ENCODE results near the gene ABLIM2. TPM values are rescaled to one million over a fixed set of nuclear protein-coding genes. Genes with fewer than 3 reads are reported as not detected.

ABLIM2 gene
- total RNA-seq, 2 experiments from 2014 or later, result 0.76 TPM; not detected in 1

DNA sequence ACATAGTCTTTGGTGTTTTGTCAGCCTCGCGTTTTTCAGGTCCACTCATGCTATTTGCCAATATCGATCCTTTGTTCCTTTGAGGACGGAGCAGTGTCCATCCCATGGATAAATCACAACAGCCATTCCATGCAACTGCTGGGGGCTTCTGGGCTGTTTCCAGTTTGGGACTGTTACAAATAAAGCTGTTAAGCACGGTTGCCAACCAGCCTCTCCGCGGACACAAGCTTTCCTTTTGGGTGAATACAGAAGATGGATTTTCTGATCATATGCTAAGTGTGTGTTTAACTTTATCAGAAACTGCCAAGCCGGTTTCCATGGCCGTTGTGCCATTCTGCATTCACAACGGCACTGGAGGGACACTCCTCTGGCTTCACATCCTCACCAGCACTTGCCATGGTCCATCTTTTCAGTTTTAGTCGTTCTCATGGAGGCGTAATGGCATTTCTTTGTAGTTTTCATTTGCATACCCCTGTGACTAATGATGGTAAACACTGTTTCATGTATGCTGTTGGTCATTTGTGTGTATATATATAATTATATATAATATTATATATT is 67.8 kb downstream of the ABLIM2 start:
- ChIA-PET POLR2A (no interaction called here), CTCF (ENCODE audit: unreplicated experiment) (no interaction called here)
- Histone ChIP-seq H3K4me1 (ENCODE audit: insufficient read depth, low read length, poor library complexity, severe bottlenecking) (no peaks in the 10 kb centered on the region), H3K27ac (ENCODE audit: low read depth, low read length, poor library complexity, severe bottlenecking) (no peak overlapping the region), H3K9me3 (ENCODE audit: low read length) (peaks cover 12% of the 10 kb centered on the region), H3K4me3 (ENCODE audit: low read depth, low read length, poor library complexity, severe bottlenecking) (no peak overlapping the region), H3K79me2 (ENCODE audit: insufficient read depth, low read depth, low read length) (no peaks in the 10 kb centered on the region), H4K20me1 (ENCODE audit: insufficient read depth, low read length) (no peaks in the 10 kb centered on the region), H3K9me2 (ENCODE audit: insufficient read depth, low read length) (no peaks in the 10 kb centered on the region), H3K4me2 (ENCODE audit: low read length) (no peak overlapping the region), H3K36me3 (ENCODE audit: insufficient read depth, low read length) (no peaks in the 10 kb centered on the region), H2AFZ (ENCODE audit: low read length) (no peak overlapping the region)
- no TSS peak for BruUV-seq (replicated peaks)
- TF ChIP-seq EZH2phosphoT487 (IDR thresholded peaks at IDR 0.05; ENCODE audit: borderline replicate concordance, low read depth, low read length), result no peak
- TF ChIP-seq, protein P1, sequence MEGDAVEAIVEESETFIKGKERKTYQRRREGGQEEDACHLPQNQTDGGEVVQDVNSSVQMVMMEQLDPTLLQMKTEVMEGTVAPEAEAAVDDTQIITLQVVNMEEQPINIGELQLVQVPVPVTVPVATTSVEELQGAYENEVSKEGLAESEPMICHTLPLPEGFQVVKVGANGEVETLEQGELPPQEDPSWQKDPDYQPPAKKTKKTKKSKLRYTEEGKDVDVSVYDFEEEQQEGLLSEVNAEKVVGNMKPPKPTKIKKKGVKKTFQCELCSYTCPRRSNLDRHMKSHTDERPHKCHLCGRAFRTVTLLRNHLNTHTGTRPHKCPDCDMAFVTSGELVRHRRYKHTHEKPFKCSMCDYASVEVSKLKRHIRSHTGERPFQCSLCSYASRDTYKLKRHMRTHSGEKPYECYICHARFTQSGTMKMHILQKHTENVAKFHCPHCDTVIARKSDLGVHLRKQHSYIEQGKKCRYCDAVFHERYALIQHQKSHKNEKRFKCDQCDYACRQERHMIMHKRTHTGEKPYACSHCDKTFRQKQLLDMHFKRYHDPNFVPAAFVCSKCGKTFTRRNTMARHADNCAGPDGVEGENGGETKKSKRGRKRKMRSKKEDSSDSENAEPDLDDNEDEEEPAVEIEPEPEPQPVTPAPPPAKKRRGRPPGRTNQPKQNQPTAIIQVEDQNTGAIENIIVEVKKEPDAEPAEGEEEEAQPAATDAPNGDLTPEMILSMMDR (conservative IDR thresholded peaks at IDR 0.05; ENCODE audit: low read length), result no peak
- intact Hi-C loops (cut with micrococcal nuclease; ENCODE audit: unreplicated experiment), result no loop called here
- no peak for DNase-seq (ENCODE audit: low spot score)

DNA sequence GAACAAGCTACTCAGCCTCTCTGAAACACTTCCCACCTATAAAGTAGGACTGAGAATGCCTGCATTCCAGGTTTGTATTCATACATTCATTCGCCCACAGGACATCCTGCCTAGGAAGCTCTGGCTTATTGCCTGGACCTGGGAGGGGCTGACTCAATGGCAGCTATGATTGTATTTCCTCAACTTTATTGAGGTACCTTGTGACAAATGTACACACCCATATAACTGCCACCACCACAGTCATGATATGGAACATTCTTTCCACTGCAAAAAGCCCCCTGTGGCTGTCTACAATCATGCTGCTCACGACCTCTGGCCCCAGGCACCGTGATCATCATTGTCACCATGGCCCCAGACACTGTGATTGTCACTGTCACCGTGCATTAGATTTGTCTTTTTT is 68.3 kb downstream of the ABLIM2 start:
- TF ChIP-seq, protein P1 (conservative IDR thresholded peaks at IDR 0.05; ENCODE audit: low read length), result no peak
- no peak for TF ChIP-seq EZH2phosphoT487 (IDR thresholded peaks at IDR 0.05; ENCODE audit: borderline replicate concordance, low read depth, low read length)
- ChIA-PET CTCF (ENCODE audit: unreplicated experiment) (no interaction called here), POLR2A (no interaction called here)
- Histone ChIP-seq H3K4me2 (ENCODE audit: low read length) (no peak overlapping the region), H3K27ac (ENCODE audit: low read depth, low read length, poor library complexity, severe bottlenecking) (no peak overlapping the region), H2AFZ (ENCODE audit: low read length) (no peak overlapping the region), H4K20me1 (ENCODE audit: insufficient read depth, low read length) (no peaks in the 10 kb centered on the region), H3K79me2 (ENCODE audit: insufficient read depth, low read depth, low read length) (no peaks in the 10 kb centered on the region), H3K4me3 (ENCODE audit: low read depth, low read length, poor library complexity, severe bottlenecking) (no peak overlapping the region), H3K9me3 (ENCODE audit: low read length) (peaks cover 12% of the 10 kb centered on the region), H3K9me2 (ENCODE audit: insufficient read depth, low read length) (no peaks in the 10 kb centered on the region), H3K4me1 (ENCODE audit: insufficient read depth, low read length, poor library complexity, severe bottlenecking) (no peaks in the 10 kb centered on the region), H3K36me3 (ENCODE audit: insufficient read depth, low read length) (no peaks in the 10 kb centered on the region)
- DNase-seq (ENCODE audit: low spot score), result no peak
- intact Hi-C loops (cut with micrococcal nuclease; ENCODE audit: unreplicated experiment), result no loop called here
- no TSS peak for BruUV-seq (replicated peaks)

DNA sequence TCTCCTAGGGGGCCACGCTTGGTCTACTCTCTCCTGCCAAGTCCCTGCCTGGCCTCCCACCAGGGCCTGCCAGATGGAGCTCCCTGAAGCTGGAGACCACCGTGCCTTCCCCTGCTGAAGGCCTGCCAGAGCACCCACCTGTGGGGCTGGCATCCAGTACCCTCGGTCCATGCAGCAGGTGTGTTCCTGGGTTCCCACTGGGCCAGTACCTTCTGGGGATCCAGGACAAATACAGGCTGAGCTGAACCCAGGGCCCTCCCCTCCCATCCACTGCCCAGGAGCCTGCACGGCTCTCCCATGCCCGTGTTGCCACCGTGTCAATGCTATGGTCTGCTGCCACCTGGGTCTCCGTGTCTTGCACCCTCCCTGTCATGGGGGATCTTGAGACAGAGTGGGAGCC is 68.8 kb downstream of the ABLIM2 start:
- no peak overlapping the region for H2AFZ ChIP-seq (ENCODE audit: low read length)
- no peak overlapping the region for H3K4me3 ChIP-seq (ENCODE audit: low read depth, low read length, poor library complexity, severe bottlenecking)
- H3K27ac ChIP-seq (ENCODE audit: low read depth, low read length, poor library complexity, severe bottlenecking), result no peak overlapping the region
- peaks cover 12% of the 10 kb centered on the region for H3K9me3 ChIP-seq (ENCODE audit: low read length)
- no peaks in the 10 kb centered on the region for H3K36me3 ChIP-seq (ENCODE audit: insufficient read depth, low read length)
- TF ChIP-seq, protein P1 (conservative IDR thresholded peaks at IDR 0.05; ENCODE audit: low read length), result no peak
- no peak for TF ChIP-seq EZH2phosphoT487 (IDR thresholded peaks at IDR 0.05; ENCODE audit: borderline replicate concordance, low read depth, low read length)
- DNase-seq (ENCODE audit: low spot score), result no peak
- no peak overlapping the region for H3K4me2 ChIP-seq (ENCODE audit: low read length)
- POLR2A ChIA-PET, result no interaction called here
- BruUV-seq (replicated peaks), result no TSS peak
- no peaks in the 10 kb centered on the region for H3K4me1 ChIP-seq (ENCODE audit: insufficient read depth, low read length, poor library complexity, severe bottlenecking)
- no peaks in the 10 kb centered on the region for H4K20me1 ChIP-seq (ENCODE audit: insufficient read depth, low read length)
- H3K79me2 ChIP-seq (ENCODE audit: insufficient read depth, low read depth, low read length), result no peaks in the 10 kb centered on the region
- CTCF ChIA-PET (ENCODE audit: unreplicated experiment), result no interaction called here
- intact Hi-C loops (cut with micrococcal nuclease; ENCODE audit: unreplicated experiment), result no loop called here
- H3K9me2 ChIP-seq (ENCODE audit: insufficient read depth, low read length), result no peaks in the 10 kb centered on the region
